HCT116 (cell line): ENCODE data around the gene DLX4. TPM values are rescaled to one million over a fixed set of nuclear protein-coding genes. Genes with fewer than 3 reads are reported as not detected.

Source experiments
- ATAC-seq: fragments of 200-7000 bp; cut with Tn5 transposase; 2 replicates; pipeline ENCODE4 v1.9.1; 2020; ENCODE audit warnings: mild to moderate bottlenecking, moderate library complexity
- BruUV-seq: library from RNA; stranded (reverse); fragments of 400-500 nt; replicated peaks from 2 replicates; lab custom pipeline; 2021; lab: Mats Ljungman, UMichigan
- CTCF ChIA-PET: fragments of 300-600 bp; sonication (Branson Sonifier 250); formaldehyde crosslinking; loops from one replicate; lab custom pipeline; 2021; ENCODE audit warnings: antibody characterized with exemption; lab: Charles Lee
- POLR2A ChIA-PET: fragments of 300-600, 350-600 bp; sonication (Branson Sonifier 250); formaldehyde crosslinking; loops from one replicate; lab custom pipeline; 2021; ENCODE audit warnings: antibody characterized with exemption; lab: Charles Lee
- RAD21 ChIA-PET, 2 experiments: fragments of 300-600 bp; sonication (Branson Sonifier 250); formaldehyde crosslinking; loops; one replicate each; lab custom pipeline; 2023; ENCODE audit warnings: low total read pairs in 2 of 2; ENCODE audit not compliant: uncharacterized antibody in 2 of 2, unreplicated experiment in 2 of 2, low non-redundant PET in 1 of 2; lab: Charles Lee
- DNase-seq: peaks from one replicate; pipeline ENCODE4 v3.0.0-alpha.2; 2010; ENCODE audit warnings: low read depth, low spot score
- H2AFZ ChIP-seq: fragments of 200-600 bp; shearing (Covaris generic), sonication (generic); 2 replicates; pipeline ENCODE4 v1.6.1; 2017; ENCODE audit warnings: low read depth, mixed run types, mixed read lengths, antibody characterized with exemption, low read length; ENCODE audit not compliant: poor library complexity, severe bottlenecking
- H3K27ac ChIP-seq: 2 replicates; pipeline ENCODE4 v1.5.1; 2012; ENCODE audit warnings: low read depth, low read length
- H3K27me3 ChIP-seq: fragments of 200-600 bp; sonication (generic); 2 replicates; pipeline ENCODE4 v1.6.1; 2016; ENCODE audit warnings: mixed run types, low read length, mixed read lengths; ENCODE audit not compliant: insufficient read depth
- H3K36me3 ChIP-seq, 2 experiments: fragments of 200-500 bp in 1 of 2; fragments of 200-600 bp in 1 of 2; sonication (Bioruptor generic) in 1 of 2; sonication (generic) in 1 of 2; 2 replicates each; pipeline versions ENCODE4 v1.5.1 to v1.6.1; 2014 to 2016; ENCODE audit warnings: low read length in 2 of 2, inconsistent platforms in 1 of 2, mixed read lengths in 1 of 2, mixed run types in 1 of 2; ENCODE audit not compliant: insufficient read depth in 2 of 2, control insufficient read depth in 1 of 2
- H3K4me1 ChIP-seq, 2 experiments: fragments of 200-600 bp in 1 of 2; sonication (generic) in 1 of 2; 2 replicates each; pipeline versions ENCODE4 v1.5.1 to v1.6.1; 2012 to 2017; ENCODE audit warnings: low read length in 2 of 2, inconsistent platforms in 1 of 2, mild to moderate bottlenecking in 1 of 2, mixed read lengths in 1 of 2, mixed run types in 1 of 2, moderate library complexity in 1 of 2; ENCODE audit not compliant: insufficient read depth in 2 of 2, control insufficient read depth in 1 of 2
- H3K4me2 ChIP-seq: fragments of 200-600 bp; sonication (generic); 2 replicates; pipeline ENCODE4 v1.6.1; 2017; ENCODE audit warnings: mixed run types, low read length, mixed read lengths
- H3K4me3 ChIP-seq, 2 experiments: fragments of 200-600 bp in 1 of 2; sonication (generic) in 1 of 2; replicated peaks in 1 of 2; 2 replicates each; pipeline ENCODE4 v1.5.1; 2011 to 2016; ENCODE audit warnings: low read length in 2 of 2, control low read depth in 1 of 2, low read depth in 1 of 2, mild to moderate bottlenecking in 1 of 2, mixed read lengths in 1 of 2, mixed run types in 1 of 2
- H3K79me2 ChIP-seq: fragments of 200-600 bp; sonication (generic); 2 replicates; pipeline ENCODE4 v1.6.1; 2017; ENCODE audit warnings: mild to moderate bottlenecking, mixed run types, low read length, moderate library complexity, mixed read lengths; ENCODE audit not compliant: insufficient read depth
- H3K9ac ChIP-seq: fragments of 200-600 bp; sonication (generic); 2 replicates; pipeline ENCODE4 v1.6.1; 2016; ENCODE audit warnings: low read length, mixed read lengths
- H3K9me2 ChIP-seq: fragments of 200-600 bp; sonication (generic), shearing (Covaris generic); 2 replicates; pipeline ENCODE4 v1.6.1; 2017; ENCODE audit warnings: mixed run types, mild to moderate bottlenecking, moderate library complexity; ENCODE audit not compliant: insufficient read depth
- H3K9me3 ChIP-seq, 2 experiments: fragments of 200-500 bp in 1 of 2; fragments of 200-600 bp in 1 of 2; sonication (Bioruptor generic) in 1 of 2; sonication (generic) in 1 of 2; 2 replicates each; pipeline ENCODE4 v1.6.1; 2014 to 2017; ENCODE audit warnings: low read length in 2 of 2, mixed read lengths in 2 of 2, inconsistent platforms in 1 of 2, low read depth in 1 of 2, mild to moderate bottlenecking in 1 of 2, mixed run types in 1 of 2, moderate library complexity in 1 of 2; ENCODE audit not compliant: control insufficient read depth in 1 of 2, insufficient read depth in 1 of 2
- H4K20me1 ChIP-seq: fragments of 200-600 bp; sonication (generic), shearing (Covaris generic); 2 replicates; pipeline ENCODE4 v1.6.1; 2017; ENCODE audit warnings: mixed run types, mild to moderate bottlenecking, moderate library complexity; ENCODE audit not compliant: insufficient read depth
- ATF3 ChIP-seq: IDR thresholded peaks from 2 replicates; pipeline ENCODE4 v1.6.1; 2012
- CEBPB ChIP-seq: IDR thresholded peaks from 2 replicates; pipeline ENCODE4 v1.6.1; 2012; ENCODE audit warnings: low read depth
- CTCF ChIP-seq, 3 experiments: fragments of 200-600 bp in 1 of 3; sonication (generic) in 1 of 3; IDR thresholded peaks in 2 of 3; conservative IDR thresholded peaks in 1 of 3; 2 replicates each; pipeline ENCODE4 v1.5.1; 2012 to 2017; ENCODE audit warnings: low read depth in 2 of 3, low read length in 2 of 3, antibody characterized with exemption in 1 of 3, borderline replicate concordance in 1 of 3, control low read depth in 1 of 3, mild to moderate bottlenecking in 1 of 3, mixed read lengths in 1 of 3, mixed run types in 1 of 3, moderate library complexity in 1 of 3; ENCODE audit not compliant: insufficient read depth in 1 of 3
- EGR1 ChIP-seq: IDR thresholded peaks from 2 replicates; pipeline ENCODE4 v1.6.1; 2012; ENCODE audit warnings: low read depth
- ELF1 ChIP-seq: IDR thresholded peaks from 2 replicates; pipeline ENCODE4 v1.6.1; 2012; ENCODE audit warnings: low read depth, borderline replicate concordance
- JUND ChIP-seq: IDR thresholded peaks from 2 replicates; pipeline ENCODE4 v1.6.1; 2012
- MAX ChIP-seq: IDR thresholded peaks from 2 replicates; pipeline ENCODE4 v1.6.1; 2012
- POLR2A ChIP-seq: IDR thresholded peaks from 2 replicates; pipeline ENCODE4 v1.7.0; 2011; ENCODE audit warnings: borderline replicate concordance; ENCODE audit not compliant: insufficient read depth, insufficient read length; ENCODE audit errors: extremely low read depth
- RAD21 ChIP-seq: IDR thresholded peaks from 2 replicates; pipeline ENCODE4 v1.6.1; 2012; ENCODE audit warnings: low read depth, mild to moderate bottlenecking
- REST ChIP-seq: IDR thresholded peaks from 2 replicates; pipeline ENCODE4 v1.6.1; 2012; ENCODE audit warnings: low read depth
- SIN3A ChIP-seq: IDR thresholded peaks from 2 replicates; pipeline ENCODE4 v1.6.1; 2012; ENCODE audit warnings: low read depth
- SRF ChIP-seq: IDR thresholded peaks from 2 replicates; pipeline ENCODE4 v1.6.1; 2012; ENCODE audit warnings: low read depth
- YY1 ChIP-seq: IDR thresholded peaks from 2 replicates; pipeline ENCODE4 v1.6.1; 2011; ENCODE audit warnings: low read length, low read depth, moderate library complexity, mild to moderate bottlenecking; ENCODE audit not compliant: insufficient replicate concordance; ENCODE audit errors: extremely low read depth
- intact Hi-C: fragments of 100-400 bp; cut with micrococcal nuclease; formaldehyde crosslinking; loops from 2 replicates; pipeline ENCODE4 v1.10.0; 2022
- total RNA-seq: library from RNA; stranded (reverse); gene quantifications from one replicate; pipeline ENCODE4 v1.2.1, GENCODE V29; 2021; ENCODE audit not compliant: unreplicated experiment

Gene DLX4
- total RNA-seq, 1 experiment from 2014 or later, result 14.0 TPM

GRCh38 chr17:49931416-49932137 is 37.4 kb upstream of the DLX4 start:
- Histone ChIP-seq H3K9ac (no peak overlapping the region), H3K27ac (no peak overlapping the region), H3K79me2 (no peaks in the 10 kb centered on the region), H3K27me3 (no peaks in the 10 kb centered on the region), H3K36me3 (no peaks in the 10 kb centered on the region), H3K4me1 (peaks cover 13 to 35% of the 10 kb centered on the region in 2 experiments), H3K9me3 (no peaks in the 10 kb centered on the region), H4K20me1 (no peaks in the 10 kb centered on the region), H2AFZ (no peak overlapping the region), H3K4me2 (no peak overlapping the region), H3K9me2 (no peaks in the 10 kb centered on the region), H3K4me3 (no peak overlapping the region)
- ChIA-PET RAD21 (no interaction called here), CTCF (interaction anchor here (1.6 kb wide), 1 partner anchor 362 kb away, joined by 3 read pairs; no protein-coding TSS in a partner anchor), POLR2A (no interaction called here)
- no peak for ATAC-seq
- DNase-seq, result no peak
- no peak for TF ChIP-seq CTCF (IDR thresholded peaks at IDR 0.05 in 2 of 3, conservative IDR thresholded peaks at IDR 0.05 in 1 of 3; ENCODE audit: borderline replicate concordance in 1 of 3, insufficient read depth in 1 of 3, low read depth in 2 of 3, low read length in 2 of 3)
- no peak for TF ChIP-seq ELF1
- no peak for TF ChIP-seq ATF3
- no peak for TF ChIP-seq EGR1
- TF ChIP-seq CEBPB, result no peak
- TF ChIP-seq JUND, result no peak
- TF ChIP-seq REST, result no peak
- no peak for TF ChIP-seq SIN3A
- TF ChIP-seq MAX, result no peak
- no peak for TF ChIP-seq RAD21
- TF ChIP-seq YY1, result no peak
- no peak for TF ChIP-seq SRF
- no peak for TF ChIP-seq POLR2A
- no TSS peak for BruUV-seq
- intact Hi-C loops, result no loop called here
